NCI-H187 treated with DMSO at 0.1 percent for 48 hours (cell line): ENCODE measurements around the gene CIITA.
"Not testable (repeated sequence)": the region's sequence is repeated elsewhere in the genome, so short reads cannot be mapped to it uniquely, and the experiment has no call there.

Experiments used
- DNase-seq: peaks from one replicate; lab custom pipeline; 2025; lab: John Stamatoyannopoulos, UW

Gene CIITA

GRCh38 chr16:10950393-10950792 is 73.4 kb downstream of the CIITA start:
- no peak for DNase-seq

- DNase-seq: no peak
These were observed 74.0 kb downstream of the CIITA start for GRCh38 chr16:10951026-10951425.

DNA sequence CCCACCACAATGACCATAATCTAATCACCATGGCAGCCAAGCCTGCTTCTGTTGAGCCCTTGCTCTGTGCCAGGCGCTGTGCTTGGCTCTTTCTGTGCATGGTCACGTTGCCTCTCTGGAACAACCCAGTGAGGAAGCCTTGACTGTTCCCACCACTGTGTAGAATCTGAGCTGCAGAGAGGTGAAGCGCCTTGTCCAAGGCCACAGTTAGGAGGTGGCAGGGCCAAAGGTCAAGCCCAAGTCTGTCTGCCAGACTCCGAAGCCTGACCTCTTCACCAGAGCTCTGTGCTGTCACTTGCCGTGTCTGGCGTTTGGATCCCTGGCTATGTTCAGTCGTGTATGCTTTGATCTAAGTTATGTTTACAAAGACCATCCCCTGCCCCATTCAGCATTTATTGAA is 77.9 kb downstream of the CIITA start:
- no peak for DNase-seq

DNA sequence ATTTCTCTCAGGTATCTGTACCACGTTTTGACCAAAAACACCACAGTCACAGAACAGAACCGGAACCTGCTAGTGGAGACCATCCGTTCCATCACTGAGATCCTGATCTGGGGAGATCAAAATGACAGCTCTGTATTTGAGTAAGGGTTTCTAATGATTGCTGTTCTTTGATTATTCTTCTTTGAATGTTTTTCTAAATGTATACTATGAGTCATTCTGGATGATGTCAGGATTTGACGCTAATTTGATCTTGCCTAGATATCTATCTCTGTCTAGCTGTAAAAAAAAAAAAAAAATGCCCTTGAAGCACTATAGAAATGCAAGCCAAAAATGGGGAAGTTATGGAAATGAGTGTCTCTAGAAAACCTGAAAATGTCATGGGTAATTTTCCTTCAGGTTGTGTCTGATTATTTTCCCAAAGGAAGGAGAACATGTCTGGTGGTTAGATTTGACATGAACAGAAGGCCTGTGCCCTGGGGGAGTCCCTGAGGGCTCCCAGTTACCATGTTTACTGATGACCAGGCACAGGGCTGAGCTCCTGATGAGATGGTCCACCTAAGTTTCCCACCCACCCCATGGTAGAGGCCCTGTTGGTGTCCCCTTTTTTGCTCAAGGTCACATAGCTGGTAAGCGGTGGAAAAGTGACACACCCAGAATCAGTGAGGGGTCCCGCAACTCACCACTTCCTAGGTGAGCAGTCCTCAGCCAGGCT is 80.9 kb downstream of the CIITA start:
- DNase-seq: no peak

GRCh38 chr16:10959161-10959560 is 82.2 kb downstream of the CIITA start:
- no peak for DNase-seq

DNA sequence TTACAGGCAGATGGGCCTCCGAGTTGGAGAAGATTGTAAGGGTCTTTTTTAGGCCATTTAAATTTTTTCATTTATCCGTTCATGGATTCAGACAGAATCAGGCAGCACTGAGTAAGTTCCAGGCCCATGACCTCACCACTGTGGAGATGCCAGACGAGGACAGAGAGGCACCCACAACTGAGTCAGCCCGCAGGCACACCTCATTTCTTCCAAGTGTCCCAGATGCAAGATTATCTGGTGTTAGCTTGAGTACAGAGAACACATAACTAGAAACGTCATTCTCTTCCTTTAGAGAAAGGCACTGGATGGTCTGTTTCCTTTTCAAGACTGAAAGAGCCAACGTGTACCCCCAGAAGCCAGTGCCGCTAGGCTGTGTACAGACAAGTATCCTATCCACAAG is 84.2 kb downstream of the CIITA start:
- DNase-seq: no peak

GRCh38 chr16:10964039-10964890 is 87.3 kb downstream of the CIITA start:
- peak; percentile 70 for DNase-seq

- no peak for DNase-seq
These were observed 87.9 kb downstream of the CIITA start for GRCh38 chr16:10964891-10965326.

DNA sequence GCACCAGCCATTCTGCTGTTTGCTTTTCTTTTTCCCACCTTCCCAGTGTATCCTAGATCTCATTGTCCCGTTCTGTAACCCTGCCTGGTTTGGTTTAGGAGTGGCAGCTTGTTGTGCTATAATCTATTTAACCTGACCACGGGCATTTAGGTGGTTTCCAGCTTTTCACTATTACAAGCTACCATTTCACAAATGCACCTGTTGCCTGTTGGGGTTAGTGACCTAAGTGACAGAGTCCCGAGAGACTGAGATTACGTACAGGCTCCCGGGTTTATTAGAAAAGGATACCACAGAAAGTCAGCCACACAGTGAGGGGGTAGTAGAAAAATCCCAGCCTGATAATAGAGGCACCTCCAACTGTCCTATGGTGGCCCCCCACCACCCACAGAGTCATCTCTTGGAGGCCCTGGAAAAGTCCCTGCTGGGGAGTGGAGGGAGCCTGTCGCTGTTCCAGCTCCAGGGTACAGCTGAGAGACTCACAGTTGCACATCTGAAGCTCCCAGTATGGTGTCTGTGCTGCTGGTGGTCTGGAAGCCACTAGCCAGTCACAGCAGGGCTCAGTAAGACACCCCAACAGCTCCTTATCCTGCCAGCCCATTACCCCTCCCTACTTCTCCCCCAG is 88.5 kb downstream of the CIITA start:
- DNase-seq: no peak

GRCh38 chr16:10966129-10966528 is 89.1 kb downstream of the CIITA start:
- no peak for DNase-seq

- not testable (repeated sequence) for DNase-seq
These were observed 89.6 kb downstream of the CIITA start for GRCh38 chr16:10966559-10966958.

DNA sequence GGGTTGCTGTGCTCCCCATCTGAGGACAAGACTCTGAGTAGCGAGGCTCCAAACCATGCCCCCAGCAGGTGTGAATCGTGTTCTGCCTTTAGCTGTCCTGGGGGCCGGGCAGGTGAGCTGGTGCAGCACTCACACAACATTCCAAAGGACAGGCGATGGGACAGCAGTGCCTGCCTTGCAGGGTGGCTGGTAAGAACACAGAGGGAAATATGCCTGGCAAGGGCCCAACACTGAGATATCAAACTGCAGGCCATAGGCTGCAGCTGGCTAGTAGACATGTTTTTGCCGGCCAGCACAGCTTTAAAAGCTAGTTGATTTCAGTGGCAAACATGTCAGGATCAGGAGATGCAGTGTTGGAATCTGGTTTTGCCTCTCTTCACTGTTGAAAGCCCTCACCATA is 91.0 kb downstream of the CIITA start:
- no peak for DNase-seq

DNA sequence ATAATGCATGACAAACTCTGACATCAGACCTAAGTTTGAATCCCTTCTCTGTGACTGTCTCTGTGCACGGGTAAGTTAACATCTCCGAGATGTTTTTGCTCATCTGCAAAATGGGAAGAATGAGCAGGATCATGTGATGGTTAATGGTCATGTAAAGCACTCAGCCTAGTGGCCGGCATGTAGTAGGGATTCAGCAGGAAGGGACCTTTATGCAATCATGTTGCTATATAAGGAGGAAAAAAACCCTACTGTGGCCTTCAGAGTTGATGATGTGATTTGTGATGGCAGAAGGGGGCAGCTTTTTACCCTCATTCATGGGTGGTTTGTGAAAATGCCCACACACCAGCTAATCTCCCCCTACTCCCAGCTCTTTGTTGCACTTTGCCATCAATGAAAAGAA is 91.5 kb downstream of the CIITA start:
- no peak for DNase-seq

DNA sequence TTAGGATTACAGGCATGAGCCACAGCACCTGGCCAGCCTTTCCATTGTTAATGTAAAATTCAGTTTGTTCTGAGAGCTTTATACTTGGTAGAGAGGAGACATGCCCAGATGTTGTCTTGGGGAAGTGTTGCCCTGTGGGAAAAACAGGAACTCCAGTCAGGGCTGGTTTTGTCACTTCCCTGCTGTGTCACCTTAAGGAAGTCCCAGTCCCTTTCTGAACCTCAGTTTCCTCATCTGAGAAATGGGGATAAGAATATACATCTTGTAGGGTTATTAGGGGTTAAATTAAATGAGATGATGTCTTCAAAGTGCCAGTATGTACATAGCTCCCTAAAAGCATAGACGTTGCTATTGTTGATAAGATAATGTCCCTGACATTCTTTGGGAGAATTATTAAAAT is 92.6 kb downstream of the CIITA start:
- DNase-seq: no peak

GRCh38 chr16:10970065-10970464 is 93.1 kb downstream of the CIITA start:
- no peak for DNase-seq

- peak; percentile 28 for DNase-seq
These were observed 94.6 kb downstream of the CIITA start for GRCh38 chr16:10971560-10971961.

DNA sequence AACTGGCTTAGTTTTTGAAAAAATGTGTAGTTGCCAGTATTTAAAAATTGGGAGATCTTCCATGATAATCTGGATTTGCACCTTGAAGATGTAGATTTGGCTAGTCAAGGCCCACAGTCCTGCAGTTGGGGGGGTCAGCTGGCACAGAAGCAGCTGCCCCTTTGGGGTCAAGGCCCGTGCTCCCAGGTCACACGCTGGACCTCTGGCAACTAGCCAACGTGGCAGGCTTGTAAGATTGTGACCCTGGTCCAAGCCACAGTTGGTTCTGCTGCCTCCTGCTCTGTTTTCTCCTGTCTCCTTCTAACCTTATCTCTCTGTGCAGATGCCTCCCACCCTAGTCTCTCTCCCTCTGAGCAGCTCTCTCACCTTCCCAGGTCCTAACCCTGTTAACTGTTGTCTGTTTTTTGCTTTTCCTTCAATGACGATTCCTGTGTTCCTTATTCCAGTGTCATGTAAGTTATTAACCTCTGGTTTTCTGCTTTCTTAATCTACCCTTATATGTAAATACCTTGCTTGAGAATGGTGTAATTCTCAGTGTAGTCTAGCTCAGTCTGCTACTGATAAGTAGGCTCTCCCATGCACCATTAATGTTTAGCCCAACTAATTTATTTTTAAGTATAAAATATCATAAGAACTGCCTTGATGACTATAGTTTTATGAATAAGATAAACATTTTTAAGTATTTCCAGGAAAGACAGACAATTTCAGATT is 95.3 kb downstream of the CIITA start:
- DNase-seq: no peak

- no peak for DNase-seq
These were observed 95.9 kb downstream of the CIITA start for GRCh38 chr16:10972819-10973464.

DNA sequence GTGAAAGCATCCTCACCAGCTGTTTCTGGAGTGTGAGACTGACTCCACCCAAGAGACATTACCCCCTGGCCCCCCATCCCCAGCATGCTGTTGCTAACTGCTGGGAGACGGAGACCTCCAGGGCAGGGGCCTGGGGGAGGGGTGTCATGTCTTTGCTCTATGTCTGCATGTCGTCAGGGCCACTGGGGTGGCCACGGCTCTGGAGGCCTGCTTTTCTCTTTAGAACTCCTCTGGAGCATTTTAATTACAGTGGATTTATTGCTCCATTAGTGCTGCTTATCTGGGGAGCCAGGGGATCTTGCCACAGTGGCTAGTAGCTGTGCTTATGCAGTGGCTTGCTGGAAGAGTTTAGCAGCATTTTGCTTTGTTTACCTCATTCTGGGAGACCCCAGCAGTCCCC is 99.6 kb downstream of the CIITA start:
- no peak for DNase-seq

DNA sequence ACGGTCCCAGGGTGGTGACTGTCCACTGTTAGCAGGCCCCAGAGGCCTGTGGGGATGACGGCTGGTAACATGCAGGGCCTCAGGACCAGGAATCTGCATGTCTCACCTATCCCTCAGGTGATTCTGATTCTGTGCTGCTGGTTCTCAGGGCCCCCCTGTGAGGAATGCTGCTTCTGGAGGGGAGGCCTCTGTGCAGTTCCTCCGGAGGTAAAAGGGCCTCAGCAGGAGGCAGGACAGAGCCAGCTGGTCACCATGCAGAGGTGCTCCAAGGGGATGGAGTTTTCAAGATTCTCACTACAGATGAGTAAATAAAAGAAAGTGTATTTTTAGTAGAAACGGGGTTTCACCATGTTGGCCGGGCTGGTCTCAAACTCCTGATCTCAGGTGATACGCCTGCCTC is 101.1 kb downstream of the CIITA start:
- no peak for DNase-seq

DNA sequence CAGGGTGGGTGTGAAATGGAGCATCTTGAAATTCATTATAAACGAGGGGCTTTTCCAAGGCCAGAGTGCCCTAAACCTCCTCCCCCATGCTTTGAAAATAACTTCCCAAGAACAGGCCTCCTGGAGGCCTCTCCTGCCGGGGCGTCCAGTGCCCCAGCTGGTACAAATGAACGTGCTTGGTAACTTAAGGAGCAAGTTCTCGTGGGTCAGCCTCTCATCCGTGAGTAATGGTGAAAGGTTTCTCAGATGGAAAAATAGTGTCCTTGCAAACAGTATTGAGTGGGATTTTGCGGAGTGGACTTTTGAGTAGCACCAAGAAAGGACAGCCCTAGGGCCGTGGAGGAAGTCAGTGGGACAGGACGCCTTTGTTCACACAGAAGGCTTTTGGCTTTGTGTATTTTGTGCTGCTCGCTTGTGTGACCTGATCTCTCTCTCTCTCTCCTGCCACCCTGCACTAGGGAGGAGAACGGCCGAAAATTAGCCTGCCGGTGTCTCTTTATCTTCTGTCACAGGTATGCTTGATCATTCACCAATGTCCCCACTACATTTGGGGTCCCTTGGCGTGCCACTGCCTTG is 102.0 kb downstream of the CIITA start:
- no peak for DNase-seq
